HG02623 (cell line): ENCODE measurements around the gene CDH13.

Source experiments
- ATAC-seq: cut with Tn5 transposase; IDR thresholded peaks from one replicate; pipeline ENCODE4 v1.9.1; 2021; ENCODE audit warnings: moderate library complexity; ENCODE audit not compliant: unreplicated experiment

The CDH13 gene

GRCh38 chr16:82684256-82684655 is 57.5 kb downstream of the CDH13 start:
- ATAC-seq = no peak

- no peak for ATAC-seq
These were observed 58.8 kb downstream of the CDH13 start for GRCh38 chr16:82685526-82685925.

GRCh38 chr16:82694239-82694874 is 67.6 kb downstream of the CDH13 start:
- no peak for ATAC-seq

GRCh38 chr16:82695806-82696205 is 69.0 kb downstream of the CDH13 start:
- no peak for ATAC-seq

GRCh38 chr16:82699260-82699659 is 72.5 kb downstream of the CDH13 start:
- ATAC-seq = no peak

GRCh38 chr16:82699711-82700495 is 73.1 kb downstream of the CDH13 start:
- no peak for ATAC-seq

GRCh38 chr16:82700541-82701235 is 73.9 kb downstream of the CDH13 start:
- no peak for ATAC-seq

- no peak for ATAC-seq
These were observed 74.7 kb downstream of the CDH13 start for GRCh38 chr16:82701442-82701955.

- ATAC-seq = no peak
These were observed 76.4 kb downstream of the CDH13 start for GRCh38 chr16:82703161-82703560.

- no peak for ATAC-seq
These were observed 77.4 kb downstream of the CDH13 start for GRCh38 chr16:82703871-82704768.

GRCh38 chr16:82709987-82710386 is 83.2 kb downstream of the CDH13 start:
- no peak for ATAC-seq

GRCh38 chr16:82713778-82714177 is 87.0 kb downstream of the CDH13 start:
- no peak for ATAC-seq

- ATAC-seq = no peak
These were observed 88.4 kb downstream of the CDH13 start for GRCh38 chr16:82715160-82715559.

- no peak for ATAC-seq
These were observed 89.1 kb downstream of the CDH13 start for GRCh38 chr16:82715833-82716232.

- no peak for ATAC-seq
These were observed 89.6 kb downstream of the CDH13 start for GRCh38 chr16:82716361-82716855.

GRCh38 chr16:82720414-82720813 is 93.6 kb downstream of the CDH13 start:
- ATAC-seq = no peak

GRCh38 chr16:82726306-82726705 is 99.5 kb downstream of the CDH13 start:
- ATAC-seq = no peak

GRCh38 chr16:82728901-82729300 is 102.1 kb downstream of the CDH13 start:
- no peak for ATAC-seq

- ATAC-seq = no peak
These were observed 104.1 kb downstream of the CDH13 start for GRCh38 chr16:82730901-82731300.

- ATAC-seq = no peak
These were observed 105.7 kb downstream of the CDH13 start for GRCh38 chr16:82732461-82732860.

GRCh38 chr16:82735186-82735585 is 108.4 kb downstream of the CDH13 start:
- ATAC-seq = no peak
